GM11168 (cell line): ENCODE results near the gene F11R.
"Not testable (repeated sequence)": the region's sequence is repeated elsewhere in the genome, so short reads cannot be mapped to it uniquely, and the experiment has no call there.

ENCODE experiments used
- in situ Hi-C: fragments of 300-500 bp; cut with MboI; formaldehyde crosslinking; loops from one replicate; pipeline ENCODE4 v1.12.0; 2022; ENCODE audit warnings: low sequenced_read_pairs; ENCODE audit not compliant: unreplicated experiment

F11R gene

GRCh38 chr1:160979286-160979685 is 41.7 kb downstream of the F11R start:
- in situ Hi-C loops: no loop called here

- in situ Hi-C loops: no loop called here
These were observed 42.4 kb downstream of the F11R start for GRCh38 chr1:160978510-160978927.

GRCh38 chr1:160975026-160975425 is 45.9 kb downstream of the F11R start:
- in situ Hi-C loops: no loop called here

- in situ Hi-C loops: no loop called here
These were observed 47.5 kb downstream of the F11R start for GRCh38 chr1:160973491-160973890.

GRCh38 chr1:160972939-160973338 is 48.0 kb downstream of the F11R start:
- in situ Hi-C loops: no loop called here

GRCh38 chr1:160971618-160972056 is 49.3 kb downstream of the F11R start:
- in situ Hi-C loops: no loop called here

GRCh38 chr1:160963521-160963920 is 57.4 kb downstream of the F11R start:
- in situ Hi-C loops: no loop called here

- in situ Hi-C loops: no loop called here
These were observed 59.5 kb downstream of the F11R start for GRCh38 chr1:160961419-160961818.

GRCh38 chr1:160956966-160957365 is 64.0 kb downstream of the F11R start:
- in situ Hi-C loops: no loop called here

GRCh38 chr1:160954158-160955104 is 66.5 kb downstream of the F11R start, which contains the start of gene ITLN2:
ITLN2 (minus strand) TSS chr1:160954809; CDS start chr1:160954741, 68 bp downstream.
- in situ Hi-C loops: loop anchor here (5.0 kb wide), 1 partner anchor 127 kb away; no protein-coding TSS in a partner anchor

GRCh38 chr1:160953030-160953429 is 67.9 kb downstream of the F11R start:
- in situ Hi-C loops: loop anchor here (5.0 kb wide), 1 partner anchor 126 kb away; no protein-coding TSS in a partner anchor

- in situ Hi-C loops: loop anchor here (5.0 kb wide), 1 partner anchor 125 kb away; no protein-coding TSS in a partner anchor
These were observed 68.8 kb downstream of the F11R start for GRCh38 chr1:160952129-160952510.

- in situ Hi-C loops: loop anchor here (5.0 kb wide), 1 partner anchor 124 kb away; no protein-coding TSS in a partner anchor
These were observed 69.4 kb downstream of the F11R start for GRCh38 chr1:160951443-160952128.

GRCh38 chr1:160950657-160951056 is 70.3 kb downstream of the F11R start:
- in situ Hi-C loops: loop anchor here (5.0 kb wide), 1 partner anchor 123 kb away; no protein-coding TSS in a partner anchor

- in situ Hi-C loops: loop anchor here (5.0 kb wide), 1 partner anchor 123 kb away; no protein-coding TSS in a partner anchor
These were observed 71.1 kb downstream of the F11R start for GRCh38 chr1:160949881-160950280.

GRCh38 chr1:160949216-160949880 is 71.6 kb downstream of the F11R start:
- in situ Hi-C loops: not testable (repeated sequence)

GRCh38 chr1:160947174-160947759 is 73.7 kb downstream of the F11R start:
- in situ Hi-C loops: not testable (repeated sequence)

GRCh38 chr1:160945881-160946280 is 75.1 kb downstream of the F11R start:
- in situ Hi-C loops: not testable (repeated sequence)
